Esophagus muscularis mucosa (tissue), 4 donors: ENCODE results near the gene MN1.

Source experiments
- CTCF ChIP-seq, 3 experiments: fragments of 200-600 bp in 2 of 3; fragments of 450-650 bp in 1 of 3; sonication (generic) in 2 of 3; IDR thresholded peaks; one replicate each; pipeline ENCODE4 v1.5.1; 2017 to 2019; ENCODE audit warnings: antibody characterized with exemption in 3 of 3, mild to moderate bottlenecking in 2 of 3, moderate library complexity in 1 of 3
- EP300 ChIP-seq: sonication (generic); formaldehyde crosslinking; IDR thresholded peaks from one replicate; pipeline ENCODE4 v1.6.1; 2017; ENCODE audit warnings: antibody characterized with exemption
- POLR2AphosphoS5 ChIP-seq, 2 donors: sonication (generic); formaldehyde crosslinking; IDR thresholded peaks; one replicate each; pipeline ENCODE4 v1.6.1; 2017; ENCODE audit warnings: antibody characterized with exemption in 2 of 2

- TF ChIP-seq CTCF (IDR thresholded peaks at IDR 0.05) (no peak), EP300 (no peak), POLR2AphosphoS5 (IDR thresholded peaks at IDR 0.05) (peak in 1 of 2 donors; percentile 13)
Measured at GRCh38 chr22:27719535-27720227, 81.9 kb downstream of the MN1 start.
